ENCODE results near the gene GNG12.

GNG12 gene

DNA sequence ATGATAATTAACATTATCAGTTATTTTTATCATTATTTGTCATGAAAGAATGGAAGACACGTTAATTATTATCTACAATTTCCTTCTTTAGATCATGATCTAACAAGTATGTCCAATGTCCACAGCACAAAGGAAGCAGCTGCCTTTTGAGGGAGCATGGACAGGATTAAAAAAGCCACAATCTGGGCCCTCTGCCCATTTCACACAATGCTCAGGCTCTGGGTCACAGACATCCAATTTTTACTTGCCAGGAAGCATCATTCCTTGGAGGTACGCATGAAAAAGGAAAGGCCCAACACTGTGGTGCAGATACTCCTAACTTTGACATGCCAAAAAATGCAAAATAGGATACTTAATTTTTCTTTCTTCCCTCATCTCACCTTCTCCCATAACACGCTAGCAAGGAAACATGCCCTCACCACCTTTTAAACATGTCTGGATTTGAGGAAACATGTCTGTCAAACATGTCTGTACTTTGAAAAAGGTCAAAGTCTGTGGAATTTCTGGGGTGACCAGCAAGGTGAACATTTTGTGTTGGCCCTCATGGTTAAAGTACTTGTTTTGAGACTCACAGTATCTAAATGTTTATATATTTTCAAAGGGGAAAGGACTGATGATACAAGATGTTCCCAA lies 108.2 kb downstream of the GNG12 start:
- DNase-seq: no peak

DNA sequence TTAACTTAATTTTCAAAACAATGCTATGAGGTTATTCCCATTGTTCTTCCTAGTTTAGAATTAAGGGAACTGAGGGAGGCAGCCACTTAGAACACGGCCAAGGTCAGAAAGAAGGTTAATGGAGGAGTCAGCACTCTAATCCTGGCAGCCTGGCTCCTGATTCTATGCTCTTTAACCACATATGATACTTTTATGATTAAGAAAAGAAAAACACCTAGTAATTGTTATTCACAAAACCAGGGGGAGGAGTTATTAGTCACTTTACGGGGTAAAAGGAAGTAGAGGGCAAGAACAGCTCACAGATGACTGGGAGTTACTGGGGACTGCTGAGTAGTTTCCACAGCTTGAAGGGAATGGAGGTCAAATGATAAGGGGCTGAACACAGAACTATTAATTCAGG lies 109.6 kb downstream of the GNG12 start:
- no peak for DNase-seq

DNA sequence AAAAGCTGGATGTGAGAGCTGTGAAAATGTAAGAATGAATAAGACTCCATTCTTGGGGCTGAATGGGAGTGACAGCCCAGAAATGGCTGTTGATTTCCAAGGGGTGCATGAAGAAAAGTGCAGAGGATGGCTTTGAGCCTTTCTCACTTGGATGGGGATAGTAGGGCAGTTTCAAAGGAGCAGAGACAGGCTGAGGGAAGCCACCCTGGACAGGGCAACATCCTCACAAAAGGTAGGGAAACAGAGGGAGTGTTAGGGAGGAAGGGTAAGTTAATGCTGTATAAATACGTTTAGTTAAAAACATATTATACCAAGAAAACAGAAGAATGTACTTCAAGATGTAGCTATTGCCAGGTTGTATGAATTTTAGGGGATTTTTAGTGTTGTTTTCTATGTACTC lies 110.1 kb downstream of the GNG12 start:
- no peak for DNase-seq

DNA sequence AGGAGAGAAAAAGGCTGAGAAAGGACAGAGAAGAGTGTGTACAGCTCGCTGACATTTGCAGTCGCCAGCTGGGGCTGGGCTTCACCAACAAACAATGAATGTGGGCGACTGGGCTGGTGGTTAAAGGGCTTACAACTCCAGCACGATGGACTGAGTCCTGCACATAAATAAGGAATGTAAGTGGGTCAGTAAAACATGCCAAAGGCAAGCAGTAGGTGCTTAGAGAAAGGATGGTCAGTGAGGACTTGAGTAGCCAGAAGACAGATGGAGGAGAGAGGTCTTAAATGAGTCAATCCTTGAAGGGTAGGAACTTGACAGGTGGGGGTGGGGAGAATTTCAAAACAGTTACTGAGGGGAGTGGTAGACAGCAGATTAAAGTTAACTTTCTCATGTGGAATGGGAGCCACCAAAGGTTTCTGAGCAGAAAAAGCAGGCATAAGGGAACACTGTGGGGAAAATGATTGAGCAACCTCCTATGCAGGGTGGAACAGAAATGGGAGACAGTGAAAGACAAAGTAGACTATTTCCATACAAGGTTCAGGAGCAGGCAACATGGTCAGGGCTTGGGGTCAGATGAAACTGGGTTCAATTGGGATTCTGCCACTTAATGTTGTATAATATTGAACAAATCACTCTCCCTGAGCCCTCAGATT lies 110.8 kb downstream of the GNG12 start:
- DNase-seq: no peak

DNA sequence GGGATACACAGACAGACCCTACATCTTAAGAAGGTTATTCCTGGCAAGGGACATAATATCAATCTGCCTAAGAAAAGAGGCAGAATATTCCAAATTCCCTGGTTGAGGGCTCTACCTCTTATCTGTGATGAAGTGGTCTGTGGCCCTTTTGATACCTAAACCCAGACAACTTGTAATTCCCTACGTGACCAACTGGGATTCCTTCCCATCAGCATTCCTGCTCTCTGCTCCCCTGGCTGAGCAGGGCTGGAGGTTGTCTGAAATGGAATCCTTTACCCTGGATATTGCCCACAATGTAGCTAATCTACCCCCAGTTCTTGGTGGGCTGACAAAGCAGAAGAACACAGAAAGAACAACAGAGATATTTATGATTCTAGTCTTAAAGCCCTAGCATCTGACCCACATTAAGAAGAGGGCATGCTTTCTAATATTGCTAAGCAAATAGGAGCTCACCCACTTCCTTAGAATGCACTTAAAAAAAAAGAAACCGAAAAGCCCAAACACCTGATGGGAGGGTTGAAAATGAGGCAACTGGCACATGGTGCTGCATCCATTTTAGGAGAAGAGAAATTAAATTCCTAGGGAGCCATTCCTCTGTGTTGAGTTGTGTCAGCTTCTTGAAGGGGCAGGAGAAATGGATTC lies 111.5 kb downstream of the GNG12 start:
- DNase-seq: no peak

DNA sequence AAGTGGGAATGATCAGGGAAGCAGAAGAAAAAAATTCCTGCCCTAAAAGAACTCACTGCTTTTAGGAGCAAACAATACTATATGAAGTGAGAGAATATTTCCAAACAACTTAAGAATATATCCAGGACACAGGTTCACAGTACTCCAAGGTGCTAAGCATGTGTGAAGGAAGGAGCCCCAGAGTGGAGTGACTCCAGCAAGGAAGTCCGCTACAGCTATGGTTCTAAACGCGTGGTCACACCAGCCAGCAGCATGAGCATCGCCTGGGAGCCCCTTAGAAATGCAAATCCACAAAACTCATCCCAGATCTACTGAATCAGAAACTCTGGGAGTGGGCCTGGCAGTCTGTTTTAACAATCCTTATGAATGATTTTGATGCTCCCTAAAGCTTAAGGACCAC lies 112.2 kb downstream of the GNG12 start:
- no peak for DNase-seq

DNA sequence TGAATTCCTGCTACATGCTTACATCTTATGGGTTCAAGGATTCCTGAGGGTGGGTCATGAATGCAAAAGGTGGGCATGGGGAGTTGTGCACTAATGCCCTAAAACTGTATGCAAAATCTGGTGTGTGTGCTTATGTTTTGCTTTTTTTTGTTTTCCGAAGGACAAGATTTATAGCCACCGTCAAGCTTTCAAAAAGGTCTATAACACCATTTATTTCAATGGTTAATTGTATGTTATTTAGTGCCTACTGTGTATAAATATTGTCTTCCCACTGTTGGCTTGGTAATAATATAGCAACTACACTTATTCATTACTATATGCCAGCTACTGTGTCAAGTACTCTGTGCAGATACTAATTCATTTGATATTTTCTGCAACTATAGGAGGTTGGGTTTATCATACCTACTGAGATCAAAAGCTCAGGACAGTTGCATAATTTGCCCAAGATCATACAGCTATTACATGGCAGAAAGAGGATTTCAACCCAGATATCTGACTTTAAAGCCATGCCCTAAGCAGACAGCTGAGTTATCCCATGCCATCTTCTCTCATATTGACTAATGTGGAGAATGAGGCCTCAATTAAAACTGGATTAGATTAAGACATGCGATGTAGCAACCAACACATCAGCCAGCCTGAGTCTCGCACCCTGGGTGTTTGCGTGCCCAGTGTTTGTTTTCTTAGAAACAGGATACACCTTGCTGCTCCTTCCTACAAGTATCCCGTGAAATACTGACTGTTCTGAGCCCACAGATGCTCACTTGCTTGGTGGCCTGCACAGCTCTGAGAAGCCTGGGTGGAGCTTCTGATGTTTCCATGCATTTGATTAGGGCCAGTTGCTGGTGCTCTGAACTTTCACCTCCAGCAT lies 113.7 kb downstream of the GNG12 start:
- no peak for DNase-seq

DNA sequence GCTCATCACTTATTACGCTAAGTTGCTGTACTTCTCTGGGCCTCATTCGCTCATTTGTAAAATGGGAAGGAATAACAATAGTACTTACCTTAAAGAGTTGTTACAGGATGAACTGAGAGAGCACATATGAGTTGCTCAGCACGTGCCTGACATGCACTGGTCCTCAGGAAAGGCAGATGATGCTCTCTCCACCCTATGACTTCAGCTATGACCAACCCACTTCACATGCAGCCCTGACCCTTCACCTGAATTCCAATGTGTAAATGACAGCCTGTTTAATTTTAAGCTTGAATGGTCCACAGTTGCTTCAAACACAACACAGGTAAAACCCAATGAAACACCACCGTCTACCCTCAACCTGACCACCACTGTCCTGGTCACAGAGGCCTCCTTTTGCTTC lies 115.4 kb downstream of the GNG12 start:
- no peak for DNase-seq

DNA sequence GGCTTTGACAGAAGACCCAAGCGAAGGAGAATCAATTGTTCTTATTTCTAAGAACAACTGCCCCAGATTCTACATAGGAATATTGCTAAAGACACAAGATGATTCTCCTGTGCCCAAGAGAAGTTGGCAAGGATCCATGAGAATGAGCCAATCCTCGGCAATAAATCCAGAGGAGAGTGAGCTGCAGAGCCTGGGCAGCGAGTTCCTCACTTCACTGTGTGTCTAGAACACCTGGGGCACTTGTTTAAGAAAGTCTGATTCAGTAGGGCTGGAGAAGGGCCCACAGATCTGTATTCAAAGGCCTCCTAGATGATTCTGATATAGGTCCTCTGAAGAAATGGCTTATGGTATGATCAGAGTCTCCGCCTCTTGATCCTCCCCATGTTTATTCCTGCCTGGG lies 116.5 kb downstream of the GNG12 start:
- DNase-seq: no peak

DNA sequence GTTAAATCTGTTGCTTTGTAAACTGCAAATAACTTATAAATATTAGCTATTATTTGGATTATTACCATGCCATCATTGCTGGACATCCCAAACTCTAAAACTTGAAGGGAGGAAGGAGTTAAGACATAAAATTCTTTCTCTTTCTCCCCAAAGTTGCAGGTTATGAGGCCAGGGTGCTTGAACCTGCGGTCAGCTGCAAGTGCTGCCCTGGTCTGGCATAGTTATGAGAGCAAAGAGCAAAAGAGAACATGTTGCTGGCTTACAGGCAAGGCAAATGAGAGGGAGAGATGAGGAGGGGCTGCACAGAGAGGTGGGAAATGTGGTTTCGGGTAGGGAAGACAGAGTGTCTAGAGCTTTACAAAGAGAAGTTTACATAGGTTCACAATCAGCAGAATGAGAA lies 117.4 kb downstream of the GNG12 start:
- no peak for DNase-seq

DNA sequence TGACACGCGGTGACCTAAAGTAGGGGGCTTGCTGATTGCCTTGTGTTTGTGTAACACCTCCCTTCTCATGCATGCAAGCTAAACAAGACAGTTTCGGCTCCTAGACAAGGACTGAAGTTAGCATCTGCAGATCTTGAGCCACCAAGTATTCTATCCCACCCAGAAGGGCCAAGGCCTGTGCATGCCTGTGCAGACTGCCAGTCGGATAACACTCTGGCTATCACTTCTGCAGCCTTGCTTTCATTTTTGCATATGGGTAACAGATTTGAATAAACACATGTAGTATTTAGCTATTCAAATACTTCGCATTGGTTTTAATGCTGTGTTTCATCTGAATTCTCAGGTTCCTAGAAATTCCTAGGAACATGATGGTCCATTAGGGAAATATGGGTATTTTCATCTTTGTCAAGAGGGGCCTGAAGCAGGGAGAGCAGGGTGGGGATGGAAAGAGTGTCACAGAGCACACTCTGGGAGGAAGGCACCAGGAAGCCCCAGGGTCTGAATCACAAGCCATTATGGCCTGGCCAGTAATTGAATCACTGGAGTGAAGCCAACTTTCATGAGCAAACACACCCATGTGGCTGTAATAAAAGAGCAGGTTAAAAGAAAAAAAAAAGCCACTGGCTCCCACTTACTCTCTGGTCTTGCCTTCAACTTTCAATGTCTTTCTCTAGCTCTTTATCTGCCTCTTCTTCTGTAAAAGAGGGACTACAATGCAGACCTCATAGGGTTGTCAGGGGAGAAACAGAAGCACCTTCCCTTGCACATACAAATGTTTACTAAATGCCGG lies 120.0 kb downstream of the GNG12 start:
- peak; percentile 51 for DNase-seq

DNA sequence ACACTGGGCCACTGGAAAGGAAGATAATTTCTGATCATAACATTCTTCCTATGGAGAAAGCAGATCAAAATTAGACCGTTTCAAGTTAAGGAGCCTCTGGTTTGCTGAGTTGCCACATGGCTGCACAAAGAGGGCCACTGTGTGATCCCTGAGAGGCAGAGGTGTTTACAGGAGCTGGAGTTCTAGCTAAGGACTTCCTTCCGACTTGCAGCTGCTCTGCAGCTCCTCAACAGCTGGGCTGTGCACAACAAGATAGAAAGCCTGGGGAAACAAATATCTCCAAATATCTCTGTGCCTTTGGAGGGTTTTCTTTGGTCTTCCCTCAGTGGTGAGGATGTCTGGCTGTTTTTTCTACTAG lies 121.4 kb downstream of the GNG12 start:
- no peak for DNase-seq

DNA sequence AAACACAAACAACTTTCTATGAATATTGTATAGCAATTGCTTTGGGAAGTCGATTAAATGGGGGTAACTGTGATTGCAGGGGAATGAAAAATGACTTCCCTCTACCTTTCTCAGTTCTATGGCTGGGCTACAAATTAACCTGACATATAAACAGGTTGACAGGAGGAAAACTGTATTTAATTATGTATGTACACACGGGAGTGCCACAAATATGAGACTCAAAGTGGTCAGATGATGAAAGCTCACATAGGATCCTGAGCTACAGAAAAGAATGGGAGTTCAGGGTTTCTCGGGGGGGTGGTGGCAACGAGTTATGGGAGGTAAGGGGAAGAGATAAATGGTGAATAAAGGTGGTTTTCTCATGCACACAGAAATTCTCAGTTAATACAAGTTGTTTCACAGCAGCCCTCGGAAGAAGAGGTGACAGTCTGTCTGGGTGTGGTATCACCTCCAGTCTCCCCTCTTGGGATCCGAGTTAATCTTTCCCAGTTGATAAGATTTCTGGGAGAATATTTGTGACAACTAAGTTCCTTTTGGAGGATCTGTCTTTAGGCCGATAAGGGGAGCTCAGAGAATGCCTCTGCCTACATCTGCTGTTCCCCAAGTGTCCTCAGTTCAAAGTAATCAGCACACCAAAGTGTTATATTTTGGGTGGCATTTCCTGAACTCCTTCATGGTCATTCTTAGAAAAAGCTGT lies 122.0 kb downstream of the GNG12 start:
- DNase-seq: no peak

DNA sequence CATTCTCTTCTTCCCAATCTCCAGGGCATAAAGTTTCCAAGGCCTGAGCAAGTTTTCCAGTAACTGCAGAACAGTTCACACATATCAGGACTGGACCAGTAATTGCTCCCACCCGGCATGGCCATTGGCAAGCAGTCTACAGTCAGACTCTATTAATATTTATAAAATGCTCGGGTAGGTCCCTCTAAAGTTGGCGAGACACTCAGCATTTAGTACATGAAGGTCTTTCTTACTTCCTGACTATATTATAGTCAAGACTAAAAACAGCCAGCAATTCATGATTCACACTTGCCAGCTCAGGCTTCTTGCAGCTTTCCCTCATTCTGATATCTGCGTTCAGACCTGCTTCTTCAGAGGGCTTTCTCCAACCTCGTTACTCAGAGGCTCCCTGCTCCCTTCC lies 122.8 kb downstream of the GNG12 start:
- DNase-seq: no peak

DNA sequence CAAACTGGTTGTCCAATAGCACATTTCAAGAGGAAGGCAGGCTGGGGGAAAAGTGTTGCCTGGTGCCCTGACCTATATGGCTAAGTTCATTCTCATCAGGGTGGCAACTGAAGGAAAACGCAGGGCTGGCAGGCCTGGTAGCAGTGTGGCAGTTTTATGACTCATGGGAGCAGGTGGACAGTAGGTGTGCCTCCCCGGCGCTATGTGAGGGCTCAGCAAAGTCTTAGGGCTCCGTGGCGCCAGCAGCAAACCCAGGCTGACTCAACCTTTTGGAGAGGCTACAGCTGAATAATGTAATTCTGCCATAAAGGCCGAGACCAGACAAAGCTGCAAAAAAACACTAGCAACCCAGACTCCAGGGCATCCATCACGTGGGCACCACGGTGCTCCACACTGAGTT lies 124.7 kb downstream of the GNG12 start:
- no peak for DNase-seq

DNA sequence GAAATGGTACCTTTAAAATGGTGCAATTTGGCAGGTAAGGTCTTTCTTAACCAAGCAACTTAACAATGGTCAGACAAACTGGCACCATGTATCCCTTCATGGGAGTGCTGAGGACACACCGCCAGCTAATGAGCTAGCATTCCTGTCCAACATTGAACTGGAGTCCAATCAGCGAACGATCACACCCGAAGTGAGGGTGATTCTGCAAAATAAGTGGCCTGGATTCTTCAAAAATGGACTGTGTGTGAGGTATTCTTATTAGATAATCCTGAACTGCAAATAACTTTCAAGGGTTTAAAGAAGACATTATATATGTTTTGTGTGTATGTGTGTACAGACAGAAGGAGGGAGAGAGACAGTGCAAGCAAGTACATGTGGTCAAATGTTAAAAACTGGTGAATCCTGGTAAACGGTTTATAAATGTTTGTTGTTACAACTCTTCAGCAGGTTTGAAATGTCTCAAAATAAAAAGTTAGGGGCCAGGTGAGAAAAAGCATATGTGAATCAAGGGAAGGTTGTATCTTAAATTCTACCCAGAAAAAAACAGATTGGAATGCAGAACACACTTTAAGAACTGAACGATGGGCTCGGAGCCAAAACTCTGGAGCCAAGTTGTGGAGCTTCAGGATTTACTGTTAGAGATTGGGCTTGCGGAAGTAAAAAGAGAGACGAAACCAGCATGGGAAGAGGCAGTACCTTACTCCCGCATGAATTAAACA lies 127.4 kb downstream of the GNG12 start:
- DNase-seq: no peak

DNA sequence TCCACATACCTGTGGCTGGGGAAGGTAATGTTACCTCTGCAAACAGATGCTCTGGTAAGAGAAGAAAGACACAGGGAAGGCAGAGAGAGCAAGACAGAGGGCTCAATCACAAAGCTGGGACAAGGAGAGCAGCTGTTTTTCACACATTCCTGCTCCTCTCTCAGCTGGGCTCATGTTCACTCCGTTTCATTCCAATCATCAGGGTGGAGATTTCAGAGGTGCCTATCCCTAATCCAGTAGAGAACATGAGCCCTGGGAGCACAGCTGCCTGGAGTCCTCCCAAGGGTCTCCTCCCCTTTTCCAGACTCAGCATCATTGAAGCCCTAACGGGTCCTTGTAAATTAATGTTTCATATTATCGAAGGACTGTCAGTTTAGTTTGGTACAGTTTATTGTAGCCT lies 128.9 kb downstream of the GNG12 start:
- no peak for DNase-seq

DNA sequence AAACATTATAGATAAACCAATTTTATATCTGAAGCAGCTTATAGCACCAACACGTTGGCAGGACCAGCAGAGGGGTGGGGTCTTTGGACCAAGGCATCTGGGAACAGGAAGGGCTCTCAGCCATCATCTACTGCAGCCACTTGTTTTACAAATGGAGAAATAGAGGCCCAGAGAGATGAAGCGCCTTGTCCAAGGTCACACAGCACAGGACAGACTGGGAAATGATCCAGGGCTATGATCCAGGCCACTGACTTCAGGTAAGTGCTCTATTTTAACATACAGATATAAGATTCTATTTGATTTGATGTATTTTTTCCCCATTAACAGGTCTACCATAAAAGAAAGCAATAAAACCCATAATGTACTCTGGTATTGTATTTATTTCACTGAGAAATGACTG lies 131.4 kb downstream of the GNG12 start:
- no peak for DNase-seq

DNA sequence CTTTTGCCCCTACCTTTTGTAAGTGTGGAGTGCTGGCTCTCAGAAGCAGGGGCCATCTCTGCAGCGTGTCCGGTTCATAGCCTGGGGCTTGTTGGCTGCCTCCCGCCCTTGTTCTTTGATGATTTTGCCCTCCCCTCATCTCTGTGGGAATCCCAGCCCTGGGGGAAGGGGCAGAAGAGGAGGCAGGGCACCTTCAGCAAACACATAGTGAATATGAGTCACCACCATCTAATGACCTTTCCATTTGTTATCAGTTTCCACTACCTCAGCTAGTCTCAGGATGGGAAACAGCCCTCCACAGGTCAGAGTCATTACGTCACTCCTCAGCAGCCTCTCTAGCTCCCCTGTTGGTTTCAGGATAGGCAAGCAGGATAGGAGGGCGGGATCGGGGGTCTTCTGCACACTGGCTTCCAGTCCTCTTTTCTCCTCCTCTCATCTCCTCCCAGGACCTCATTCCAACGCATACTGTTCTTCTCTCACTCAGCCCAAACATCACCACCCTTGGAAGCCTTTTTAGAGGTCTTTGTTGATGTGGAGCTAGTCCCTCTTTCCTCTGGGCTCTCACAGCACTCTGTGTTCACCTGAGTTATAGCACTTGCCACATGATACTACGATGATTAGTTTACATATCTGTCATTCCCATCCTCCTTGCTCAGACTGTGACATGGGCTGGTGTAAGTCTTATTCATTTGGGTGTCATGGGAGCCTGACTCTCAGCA lies 132.4 kb downstream of the GNG12 start:
- DNase-seq: no peak

DNA sequence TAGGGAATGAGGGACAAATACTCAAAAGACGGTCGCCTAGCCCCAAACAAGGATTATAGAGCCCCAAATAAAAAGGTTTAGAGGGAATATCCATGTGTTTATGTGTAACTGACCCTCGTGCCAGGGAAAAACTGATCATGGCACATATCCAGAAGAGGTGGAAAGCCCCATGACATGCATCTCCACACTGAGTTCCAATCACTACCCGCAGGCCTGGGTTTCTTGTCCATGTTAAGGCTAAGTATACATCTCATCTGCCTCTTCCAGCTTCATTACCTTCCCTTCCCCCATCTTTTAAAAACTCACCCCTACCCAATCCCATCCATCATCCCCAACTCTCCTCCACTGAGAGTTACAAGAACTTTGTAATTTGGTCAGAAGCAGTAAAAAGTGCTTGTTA lies 133.0 kb downstream of the GNG12 start:
- DNase-seq: no peak

DNA sequence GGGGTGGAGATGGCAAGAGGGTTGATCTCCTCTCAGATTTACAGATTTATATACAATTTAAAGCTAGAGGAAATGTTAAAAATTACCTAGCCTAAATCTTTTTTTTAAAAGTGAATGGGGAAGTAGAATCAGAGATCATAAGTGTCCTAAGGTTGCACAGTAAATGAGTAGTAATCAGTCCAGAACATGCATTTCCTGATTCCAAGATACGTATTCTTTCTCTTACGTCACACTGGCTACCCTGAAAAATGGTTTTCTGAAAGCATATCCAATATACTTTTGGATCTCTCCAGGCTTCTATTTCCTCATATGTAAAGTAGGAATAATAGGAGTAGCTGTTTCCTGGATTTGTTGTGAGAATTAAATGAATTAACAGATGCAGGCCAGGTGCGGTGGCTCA lies 136.6 kb downstream of the GNG12 start:
- no peak for DNase-seq

Measured in NCI-H510A (cell line).